SK-N-SH (cell line): Measurements from ENCODE around the gene CPM. TPM values are rescaled to one million over a fixed set of nuclear protein-coding genes. Genes with fewer than 3 reads are reported as not detected.
A peak's percentile ranks its signal among the peaks of the same experiment; 100 is the strongest.

Experiments
- CTCF ChIA-PET: fragments of 300-600, 350-600 bp; formaldehyde crosslinking; extraction: SDS; loops from one replicate; lab custom pipeline; 2021; lab: Yijun Ruan, JAX
- POLR2A ChIA-PET: fragments of 350-600 bp; sonication (Branson Sonifier 250); formaldehyde crosslinking; extraction: SDS; loops from one replicate; lab custom pipeline; 2020; ENCODE audit warnings: antibody characterized with exemption, inconsistent platforms; lab: Yijun Ruan, JAX
- DNase-seq: peaks from one replicate; pipeline ENCODE4 v3.0.0; 2012
- H2AFZ ChIP-seq: fragments of 200-600 bp; sonication (generic); 2 replicates; pipeline ENCODE4 v1.8.1; 2016; ENCODE audit warnings: antibody characterized with exemption, mild to moderate bottlenecking, low read depth
- H3F3A ChIP-seq: fragments of 200-600 bp; sonication (generic); replicated peaks from 2 replicates; pipeline ENCODE3; 2016; ENCODE audit warnings: antibody characterized with exemption, mild to moderate bottlenecking; ENCODE audit not compliant: insufficient read depth
- H3K27ac ChIP-seq, 2 experiments: fragments of 200-500 bp in 1 of 2; fragments of 200-600 bp in 1 of 2; sonication (Bioruptor generic) in 1 of 2; sonication (generic), shearing (Covaris generic) in 1 of 2; 2 replicates each; pipeline versions ENCODE4 v1.5.1 to v1.6.1; 2014 to 2016; ENCODE audit warnings: low read depth in 2 of 2, inconsistent platforms in 1 of 2, low read length in 1 of 2, mild to moderate bottlenecking in 1 of 2, mixed read lengths in 1 of 2
- H3K27me3 ChIP-seq: fragments of 200-600 bp; sonication (generic), shearing (Covaris generic); 2 replicates; pipeline ENCODE4 v1.6.1; 2016; ENCODE audit warnings: mixed run types; ENCODE audit not compliant: insufficient read depth
- H3K36me3 ChIP-seq, 2 experiments: fragments of 200-500 bp in 1 of 2; fragments of 200-600 bp in 1 of 2; sonication (Bioruptor generic) in 1 of 2; sonication (generic) in 1 of 2; replicated peaks in 1 of 2; 2 replicates each; pipeline versions ENCODE3 to v1.5.1; 2014 to 2016; ENCODE audit warnings: low read length in 1 of 2, mild to moderate bottlenecking in 1 of 2; ENCODE audit not compliant: insufficient read depth in 2 of 2, control insufficient read depth in 1 of 2
- H3K4me1 ChIP-seq, 2 experiments: fragments of 200-500 bp in 1 of 2; fragments of 200-600 bp in 1 of 2; sonication (Bioruptor generic) in 1 of 2; sonication (generic), shearing (Covaris generic) in 1 of 2; 2 replicates each; pipeline versions ENCODE4 v1.5.1 to v1.6.1; 2014 to 2016; ENCODE audit warnings: low read depth in 1 of 2, low read length in 1 of 2, mixed run types in 1 of 2; ENCODE audit not compliant: insufficient read depth in 2 of 2, control insufficient read depth in 1 of 2
- H3K4me2 ChIP-seq: fragments of 200-600 bp; sonication (generic), shearing (Covaris generic); 2 replicates; pipeline ENCODE4 v1.6.1; 2017; ENCODE audit warnings: mixed run types
- H3K4me3 ChIP-seq, 2 experiments: fragments of 200-500 bp in 1 of 2; fragments of 200-600 bp in 1 of 2; sonication (Bioruptor generic) in 1 of 2; sonication (generic), shearing (Covaris generic) in 1 of 2; 2 replicates each; pipeline versions ENCODE4 v1.5.1 to v1.8.1; 2014 to 2016; ENCODE audit warnings: low read depth in 2 of 2, inconsistent platforms in 1 of 2, low read length in 1 of 2, mild to moderate bottlenecking in 1 of 2, mixed read lengths in 1 of 2, moderate library complexity in 1 of 2
- H3K79me2 ChIP-seq: fragments of 200-600 bp; sonication (generic); 2 replicates; pipeline ENCODE4 v1.8.1; 2017; ENCODE audit warnings: mild to moderate bottlenecking; ENCODE audit not compliant: insufficient read depth
- H3K9ac ChIP-seq: fragments of 200-600 bp; sonication (generic); 2 replicates; pipeline ENCODE4 v1.6.1; 2017; ENCODE audit warnings: mixed run types
- H3K9me2 ChIP-seq: fragments of 200-600 bp; sonication (generic); 2 replicates; pipeline ENCODE4 v1.6.1; 2017; ENCODE audit warnings: mixed run types
- H3K9me3 ChIP-seq: fragments of 200-600 bp; sonication (generic); 2 replicates; pipeline ENCODE4 v1.6.1; 2017; ENCODE audit warnings: mixed run types, mild to moderate bottlenecking, moderate library complexity
- H4K20me1 ChIP-seq: fragments of 200-600 bp; sonication (generic); 2 replicates; pipeline ENCODE4 v1.6.1; 2017; ENCODE audit warnings: mild to moderate bottlenecking, mixed run types; ENCODE audit not compliant: insufficient read depth
- FOSL2 ChIP-seq: IDR thresholded peaks from 2 replicates; pipeline ENCODE4 v1.4.0; 2012; ENCODE audit warnings: low read depth, mild to moderate bottlenecking, moderate library complexity, borderline replicate concordance
- FOXJ3 ChIP-seq: sonication (generic); formaldehyde crosslinking; IDR thresholded peaks from 2 replicates; pipeline ENCODE4 v1.5.1; 2020; ENCODE audit warnings: mild to moderate bottlenecking, missing genetic modification reagents
- GABPA ChIP-seq: IDR thresholded peaks from 2 replicates; pipeline ENCODE4 v1.4.0; 2012; ENCODE audit warnings: low read depth, mild to moderate bottlenecking
- MXI1 ChIP-seq: IDR thresholded peaks from 2 replicates; pipeline ENCODE4 v1.6.1; 2012; ENCODE audit warnings: mild to moderate bottlenecking, low read depth, low read length, improper control_type of control experiment
- POLR2AphosphoS5 ChIP-seq: IDR thresholded peaks from 2 replicates; pipeline ENCODE4 v1.6.1; 2012; ENCODE audit warnings: low read depth, low read length
- RAD21 ChIP-seq: IDR thresholded peaks from 2 replicates; pipeline ENCODE4 v1.6.1; 2012; ENCODE audit warnings: mild to moderate bottlenecking, low read length
- RCOR1 ChIP-seq: fragments of 150-350 bp; IDR thresholded peaks from 2 replicates; pipeline ENCODE4 v1.6.1; 2017; ENCODE audit warnings: antibody characterized with exemption, low read length
- RFX5 ChIP-seq: IDR thresholded peaks from 2 replicates; pipeline ENCODE4 v1.6.1; 2012; ENCODE audit warnings: mild to moderate bottlenecking, improper control_type of control experiment, low read length
- RXRA ChIP-seq: IDR thresholded peaks from 2 replicates; pipeline ENCODE4 v1.4.0; 2012; ENCODE audit warnings: low read depth, mild to moderate bottlenecking, borderline replicate concordance
- TAF1 ChIP-seq: IDR thresholded peaks from 2 replicates; pipeline ENCODE4 v1.6.1; 2012; ENCODE audit warnings: low read depth, mild to moderate bottlenecking, low read length, moderate library complexity, borderline replicate concordance
- WGBS: methylation state at CpG from one replicate; pipeline ENCODE4 v1.1.6; 2017; ENCODE audit warnings: low lambda C conversion rate; 5-methylcytosine and 5-hydroxymethylcytosine counted together
- polyA plus RNA-seq, 3 experiments: library from polyadenylated mRNA; depleted of rRNA; stranded (reverse); fragments of >200 nt; gene quantifications; 2 replicates each; pipeline ENCODE4 v1.2.3, GENCODE V29; 2012
- TF ChIP-seq, protein P1 (sequence below): fragments of 150-350 bp; IDR thresholded peaks from 2 replicates; pipeline ENCODE4 v1.6.1; 2016; ENCODE audit warnings: mild to moderate bottlenecking, low read depth, low read length
- TF ChIP-seq, protein P2 (sequence below): IDR thresholded peaks from 2 replicates; pipeline ENCODE4 v1.4.0; 2012; ENCODE audit warnings: low read depth, borderline replicate concordance
- TF ChIP-seq, protein P3 (sequence below): fragments of 150-350 bp; IDR thresholded peaks from 2 replicates; pipeline ENCODE4 v1.6.1; 2017; ENCODE audit warnings: antibody characterized with exemption, low read length, low read depth, borderline replicate concordance
- TF ChIP-seq, protein P4 (sequence below): IDR thresholded peaks from 2 replicates; pipeline ENCODE4 v1.4.0; 2012; ENCODE audit warnings: low read depth, borderline replicate concordance
- TF ChIP-seq, protein P5 (sequence below): IDR thresholded peaks from 2 replicates; pipeline ENCODE4 v1.4.0; 2012; ENCODE audit warnings: low read depth

CPM gene
- polyA plus RNA-seq, 1 of the 3 experiments (the other 2 are of a cell fraction), result 10.8 TPM

DNA sequence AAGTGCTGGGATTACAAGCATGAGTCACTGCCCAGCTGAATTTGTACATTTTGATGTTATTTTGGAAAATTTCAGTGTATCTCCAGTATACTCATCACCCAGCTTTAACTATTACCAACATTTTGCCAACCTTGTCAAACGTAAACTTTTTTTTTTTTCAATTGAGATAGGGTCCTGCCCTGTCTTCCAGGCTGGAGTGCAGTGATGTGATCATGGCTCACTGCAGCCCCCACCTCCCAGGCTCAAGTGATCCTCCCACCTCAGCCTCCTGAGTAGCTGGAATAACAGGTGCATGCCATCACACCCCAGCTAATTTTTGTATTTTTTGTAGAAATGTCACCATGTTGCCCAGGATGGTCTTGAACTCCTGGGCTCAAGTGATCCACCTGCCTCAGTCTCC is 95.8 kb downstream of the CPM start (continued):
- TF ChIP-seq, protein P1, sequence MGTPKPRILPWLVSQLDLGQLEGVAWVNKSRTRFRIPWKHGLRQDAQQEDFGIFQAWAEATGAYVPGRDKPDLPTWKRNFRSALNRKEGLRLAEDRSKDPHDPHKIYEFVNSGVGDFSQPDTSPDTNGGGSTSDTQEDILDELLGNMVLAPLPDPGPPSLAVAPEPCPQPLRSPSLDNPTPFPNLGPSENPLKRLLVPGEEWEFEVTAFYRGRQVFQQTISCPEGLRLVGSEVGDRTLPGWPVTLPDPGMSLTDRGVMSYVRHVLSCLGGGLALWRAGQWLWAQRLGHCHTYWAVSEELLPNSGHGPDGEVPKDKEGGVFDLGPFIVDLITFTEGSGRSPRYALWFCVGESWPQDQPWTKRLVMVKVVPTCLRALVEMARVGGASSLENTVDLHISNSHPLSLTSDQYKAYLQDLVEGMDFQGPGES, result no peak
- TF ChIP-seq FOXJ3 (CRISPR knock-in tag), result no peak
- TF ChIP-seq, protein P2, sequence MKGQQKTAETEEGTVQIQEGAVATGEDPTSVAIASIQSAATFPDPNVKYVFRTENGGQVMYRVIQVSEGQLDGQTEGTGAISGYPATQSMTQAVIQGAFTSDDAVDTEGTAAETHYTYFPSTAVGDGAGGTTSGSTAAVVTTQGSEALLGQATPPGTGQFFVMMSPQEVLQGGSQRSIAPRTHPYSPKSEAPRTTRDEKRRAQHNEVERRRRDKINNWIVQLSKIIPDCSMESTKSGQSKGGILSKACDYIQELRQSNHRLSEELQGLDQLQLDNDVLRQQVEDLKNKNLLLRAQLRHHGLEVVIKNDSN, result no peak

DNA sequence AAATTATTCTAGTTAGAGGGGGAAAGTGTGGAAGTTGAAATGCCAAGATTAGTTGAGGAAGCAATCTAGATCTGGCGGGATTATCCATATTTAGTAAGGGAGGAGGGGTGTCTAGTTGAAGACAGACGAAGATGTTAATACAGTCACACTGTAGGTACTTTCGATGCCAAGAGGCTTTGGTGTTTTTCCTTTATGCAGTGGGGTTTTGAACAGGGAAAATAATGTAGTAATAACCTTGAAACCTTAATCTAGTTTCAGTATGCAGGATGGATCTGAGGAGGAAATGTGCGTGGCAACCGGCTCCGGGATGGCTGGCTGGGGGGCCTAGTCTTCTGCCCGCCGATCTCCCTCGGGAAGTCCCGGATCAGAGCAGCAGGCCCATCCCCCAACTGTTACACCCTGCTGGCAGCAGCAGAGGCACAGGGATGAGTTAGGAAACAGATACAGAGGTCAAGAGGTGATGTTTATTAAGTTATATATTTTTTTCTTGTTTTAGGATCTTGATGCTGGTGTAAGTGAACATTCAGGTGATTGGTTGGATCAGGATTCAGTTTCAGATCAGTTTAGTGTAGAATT is 97.5 kb downstream of the CPM start:
- H3K4me1 ChIP-seq, result peaks cover 0 to 12% of the 10 kb centered on the region in 2 experiments; a peak in 2 of 4 replicates
- H3K36me3 ChIP-seq, result peaks cover 74 to 91% of the 10 kb centered on the region in 2 experiments
- H3K9me3 ChIP-seq, result no peaks in the 10 kb centered on the region
- CTCF ChIA-PET, result interaction anchor here (1.5 kb wide), 1 partner anchor 16 kb away, joined by 4 read pairs; no protein-coding TSS in a partner anchor
- H3K9ac ChIP-seq, result no peak overlapping the region
- DNase-seq, result no peak
- no peak overlapping the region for H3K4me2 ChIP-seq
- WGBS, result 76% methylated on average over 9 of the region's 10 CpGs
- H4K20me1 ChIP-seq, result peaks cover 94% of the 10 kb centered on the region
- TF ChIP-seq, protein P3, sequence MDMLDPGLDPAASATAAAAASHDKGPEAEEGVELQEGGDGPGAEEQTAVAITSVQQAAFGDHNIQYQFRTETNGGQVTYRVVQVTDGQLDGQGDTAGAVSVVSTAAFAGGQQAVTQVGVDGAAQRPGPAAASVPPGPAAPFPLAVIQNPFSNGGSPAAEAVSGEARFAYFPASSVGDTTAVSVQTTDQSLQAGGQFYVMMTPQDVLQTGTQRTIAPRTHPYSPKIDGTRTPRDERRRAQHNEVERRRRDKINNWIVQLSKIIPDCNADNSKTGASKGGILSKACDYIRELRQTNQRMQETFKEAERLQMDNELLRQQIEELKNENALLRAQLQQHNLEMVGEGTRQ, result no peak
- TF ChIP-seq FOXJ3 (CRISPR knock-in tag) (no peak), RFX5 (no peak), POLR2AphosphoS5 (no peak), MXI1 (no peak), RXRA (no peak), GABPA (no peak), TAF1 (no peak), FOSL2 (no peak), RAD21 (no peak), RCOR1 (no peak)
- TF ChIP-seq, protein P4, sequence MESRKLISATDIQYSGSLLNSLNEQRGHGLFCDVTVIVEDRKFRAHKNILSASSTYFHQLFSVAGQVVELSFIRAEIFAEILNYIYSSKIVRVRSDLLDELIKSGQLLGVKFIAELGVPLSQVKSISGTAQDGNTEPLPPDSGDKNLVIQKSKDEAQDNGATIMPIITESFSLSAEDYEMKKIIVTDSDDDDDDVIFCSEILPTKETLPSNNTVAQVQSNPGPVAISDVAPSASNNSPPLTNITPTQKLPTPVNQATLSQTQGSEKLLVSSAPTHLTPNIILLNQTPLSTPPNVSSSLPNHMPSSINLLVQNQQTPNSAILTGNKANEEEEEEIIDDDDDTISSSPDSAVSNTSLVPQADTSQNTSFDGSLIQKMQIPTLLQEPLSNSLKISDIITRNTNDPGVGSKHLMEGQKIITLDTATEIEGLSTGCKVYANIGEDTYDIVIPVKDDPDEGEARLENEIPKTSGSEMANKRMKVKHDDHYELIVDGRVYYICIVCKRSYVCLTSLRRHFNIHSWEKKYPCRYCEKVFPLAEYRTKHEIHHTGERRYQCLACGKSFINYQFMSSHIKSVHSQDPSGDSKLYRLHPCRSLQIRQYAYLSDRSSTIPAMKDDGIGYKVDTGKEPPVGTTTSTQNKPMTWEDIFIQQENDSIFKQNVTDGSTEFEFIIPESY, result no peak
- TF ChIP-seq, protein P5, sequence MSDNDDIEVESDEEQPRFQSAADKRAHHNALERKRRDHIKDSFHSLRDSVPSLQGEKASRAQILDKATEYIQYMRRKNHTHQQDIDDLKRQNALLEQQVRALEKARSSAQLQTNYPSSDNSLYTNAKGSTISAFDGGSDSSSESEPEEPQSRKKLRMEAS, result no peak
- TF ChIP-seq, all 33 proteins: peak for 0
- Histone ChIP-seq H3F3A (peaks cover 64% of the 10 kb centered on the region), H3K27ac (peak overlapping the region in 1 of 2 experiments; percentile 27; a peak in 2 of 4 replicates), H2AFZ (no peak overlapping the region), H3K9me2 (no peaks in the 10 kb centered on the region), H3K4me3 (no peak overlapping the region), H3K79me2 (peaks cover 83% of the 10 kb centered on the region), H3K27me3 (no peaks in the 10 kb centered on the region)
- POLR2A ChIA-PET, result no interaction called here
